Fibroblast of the conjunctiva (primary cell): ENCODE results near the gene ZNF169.
"Not testable (repeated sequence)": the region's sequence is repeated elsewhere in the genome, so short reads cannot be mapped to it uniquely, and the experiment has no call there.

Experiments used
- DNase-seq: peaks from one replicate; pipeline ENCODE4 v3.0.0-alpha.2; 2010; ENCODE audit warnings: low read depth

Gene ZNF169

DNA sequence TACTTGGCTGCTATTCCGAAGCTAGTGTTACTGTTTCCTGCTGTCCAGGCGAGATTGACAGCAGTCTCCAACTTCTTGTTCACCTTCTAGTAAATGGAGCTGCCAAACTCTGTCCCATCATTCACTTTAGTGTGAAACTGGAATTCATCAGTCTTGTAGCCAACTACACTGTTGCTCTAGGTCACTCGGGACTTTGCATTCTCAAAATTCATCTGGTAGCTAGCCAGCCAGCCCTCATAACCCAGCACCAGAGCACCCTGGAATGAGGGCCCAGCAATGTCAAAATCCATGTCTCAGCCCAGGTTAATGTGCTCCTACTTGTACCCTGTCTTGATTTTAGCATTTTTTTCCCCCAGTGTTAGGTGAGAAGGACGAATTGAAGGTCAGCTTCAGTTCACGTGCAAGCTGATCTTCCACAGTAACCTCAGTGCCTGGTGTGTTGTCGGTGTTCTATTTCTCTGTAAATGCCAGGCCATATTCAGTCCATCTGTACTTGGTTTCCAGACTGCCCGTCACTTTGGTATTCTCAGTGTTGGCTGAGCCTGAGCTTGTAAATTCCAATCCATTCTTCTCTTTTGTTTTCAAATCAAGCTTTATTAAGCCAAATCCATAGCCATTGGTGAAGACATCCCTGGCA is 28.9 kb downstream of the ZNF169 start:
- no peak for DNase-seq

DNA sequence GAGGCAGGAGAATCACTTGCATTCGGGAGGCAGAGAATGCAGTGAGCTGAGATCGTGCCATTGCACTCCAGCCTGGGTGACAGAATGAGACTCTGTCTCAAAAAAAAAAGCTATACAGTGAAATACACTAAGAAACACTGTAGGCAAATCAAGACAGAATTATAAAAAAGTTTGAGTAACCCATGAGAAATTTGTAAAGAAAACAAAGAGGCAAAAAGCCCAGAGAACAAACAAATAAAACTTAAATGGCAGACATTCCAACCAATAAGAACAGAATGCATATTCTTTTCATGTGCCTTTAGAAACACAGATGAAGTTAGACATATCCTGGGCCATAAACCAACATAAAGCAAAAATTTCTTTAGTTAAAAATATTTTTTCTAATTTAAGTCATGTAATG is 30.6 kb downstream of the ZNF169 start:
- DNase-seq = no peak

DNA sequence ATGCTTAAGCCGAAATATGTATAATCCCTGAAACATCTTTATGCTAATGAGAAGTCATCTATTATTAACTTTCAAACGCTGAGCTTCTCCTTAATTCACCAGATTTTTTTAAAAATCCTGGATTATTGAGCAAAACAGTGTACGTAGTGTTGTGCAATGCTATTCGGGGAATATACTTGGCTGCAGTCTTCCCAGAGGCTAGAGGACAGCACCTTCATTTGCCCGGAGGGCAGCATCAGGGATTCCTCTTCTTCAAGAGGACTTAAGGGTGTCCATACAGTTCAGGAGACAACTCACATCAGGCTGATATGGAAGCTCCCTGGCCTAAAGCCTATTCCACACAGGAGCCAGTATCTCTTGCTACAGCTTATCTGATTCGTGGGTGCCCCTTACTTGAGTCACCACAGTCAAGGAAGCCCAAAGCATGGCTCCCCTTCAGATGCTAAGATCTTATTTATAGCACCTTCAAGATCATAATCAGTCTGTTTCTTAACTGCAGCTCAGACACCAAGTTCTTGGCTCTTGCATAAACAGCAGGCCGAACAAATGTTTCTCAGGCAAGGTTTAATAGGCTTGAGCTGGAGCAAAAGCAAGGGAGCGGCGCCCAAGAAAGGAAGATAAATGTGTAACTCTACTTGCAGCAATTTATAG is 40.0 kb downstream of the ZNF169 start:
- DNase-seq = no peak

DNA sequence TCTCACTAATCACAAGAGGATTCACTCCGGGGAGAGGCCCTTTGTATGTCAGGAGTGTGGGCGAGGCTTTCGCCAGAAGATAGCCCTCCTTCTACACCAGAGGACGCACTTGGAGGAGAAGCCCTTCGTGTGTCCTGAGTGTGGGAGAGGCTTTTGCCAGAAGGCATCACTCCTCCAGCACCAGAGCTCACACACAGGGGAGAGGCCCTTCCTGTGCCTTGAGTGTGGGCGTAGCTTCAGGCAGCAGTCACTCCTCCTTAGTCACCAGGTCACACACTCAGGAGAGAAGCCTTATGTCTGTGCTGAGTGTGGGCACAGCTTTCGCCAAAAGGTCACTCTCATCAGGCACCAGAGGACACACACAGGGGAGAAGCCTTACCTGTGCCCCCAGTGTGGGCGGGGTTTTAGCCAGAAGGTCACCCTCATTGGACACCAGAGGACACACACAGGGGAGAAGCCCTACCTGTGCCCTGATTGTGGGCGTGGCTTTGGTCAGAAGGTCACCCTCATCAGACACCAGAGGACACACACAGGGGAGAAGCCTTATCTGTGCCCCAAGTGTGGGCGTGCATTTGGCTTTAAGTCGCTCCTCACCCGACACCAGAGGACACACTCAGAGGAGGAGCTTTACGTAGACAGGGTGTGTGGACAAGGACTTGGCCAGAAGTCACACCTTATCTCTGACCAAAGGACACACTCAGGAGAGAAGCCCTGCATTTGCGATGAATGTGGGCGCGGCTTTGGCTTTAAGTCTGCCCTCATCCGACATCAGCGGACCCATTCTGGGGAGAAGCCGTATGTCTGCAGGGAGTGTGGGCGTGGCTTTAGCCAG is 41.6 kb downstream of the ZNF169 start:
- no peak for DNase-seq

GRCh38 chr9:94301583-94301982 is 42.5 kb downstream of the ZNF169 start:
- no peak for DNase-seq

DNA sequence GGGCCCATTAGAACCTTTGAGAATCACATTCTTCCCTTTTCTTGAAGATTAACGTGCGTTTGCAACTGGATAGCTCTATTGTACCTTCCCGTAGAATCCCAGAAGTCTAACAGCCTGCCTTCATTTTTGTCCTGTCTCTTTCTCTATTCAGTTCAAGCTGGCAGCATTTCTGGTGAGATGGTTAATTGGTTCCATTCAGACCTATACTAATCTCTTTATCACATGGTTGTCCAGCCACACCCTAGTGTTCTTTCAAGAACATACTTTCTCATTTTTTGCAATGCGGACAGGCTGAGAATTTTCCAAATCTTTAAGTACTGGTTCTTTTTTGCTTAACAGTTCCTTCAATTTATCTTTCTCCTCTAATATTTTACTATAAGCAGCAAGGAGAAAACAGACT is 43.3 kb downstream of the ZNF169 start:
- DNase-seq = no peak

DNA sequence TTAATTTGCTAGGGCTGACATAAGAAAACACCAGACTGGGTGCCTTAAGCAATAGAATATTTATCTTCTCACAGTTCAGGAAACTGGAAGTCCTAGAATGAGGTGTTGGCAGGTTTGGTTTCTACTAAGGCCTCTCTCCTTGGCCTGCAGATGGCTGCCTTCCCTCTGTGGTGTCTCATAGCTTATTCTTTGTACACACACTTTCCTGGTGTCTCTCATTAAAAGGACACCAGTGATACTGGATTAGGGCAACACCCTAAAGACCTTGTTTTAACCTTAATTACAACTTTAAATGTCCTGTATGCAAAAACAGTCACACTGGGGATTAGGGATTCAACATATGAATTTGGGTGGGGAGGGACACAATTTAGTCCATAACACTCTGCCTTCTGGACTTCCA is 44.2 kb downstream of the ZNF169 start:
- DNase-seq = no peak

DNA sequence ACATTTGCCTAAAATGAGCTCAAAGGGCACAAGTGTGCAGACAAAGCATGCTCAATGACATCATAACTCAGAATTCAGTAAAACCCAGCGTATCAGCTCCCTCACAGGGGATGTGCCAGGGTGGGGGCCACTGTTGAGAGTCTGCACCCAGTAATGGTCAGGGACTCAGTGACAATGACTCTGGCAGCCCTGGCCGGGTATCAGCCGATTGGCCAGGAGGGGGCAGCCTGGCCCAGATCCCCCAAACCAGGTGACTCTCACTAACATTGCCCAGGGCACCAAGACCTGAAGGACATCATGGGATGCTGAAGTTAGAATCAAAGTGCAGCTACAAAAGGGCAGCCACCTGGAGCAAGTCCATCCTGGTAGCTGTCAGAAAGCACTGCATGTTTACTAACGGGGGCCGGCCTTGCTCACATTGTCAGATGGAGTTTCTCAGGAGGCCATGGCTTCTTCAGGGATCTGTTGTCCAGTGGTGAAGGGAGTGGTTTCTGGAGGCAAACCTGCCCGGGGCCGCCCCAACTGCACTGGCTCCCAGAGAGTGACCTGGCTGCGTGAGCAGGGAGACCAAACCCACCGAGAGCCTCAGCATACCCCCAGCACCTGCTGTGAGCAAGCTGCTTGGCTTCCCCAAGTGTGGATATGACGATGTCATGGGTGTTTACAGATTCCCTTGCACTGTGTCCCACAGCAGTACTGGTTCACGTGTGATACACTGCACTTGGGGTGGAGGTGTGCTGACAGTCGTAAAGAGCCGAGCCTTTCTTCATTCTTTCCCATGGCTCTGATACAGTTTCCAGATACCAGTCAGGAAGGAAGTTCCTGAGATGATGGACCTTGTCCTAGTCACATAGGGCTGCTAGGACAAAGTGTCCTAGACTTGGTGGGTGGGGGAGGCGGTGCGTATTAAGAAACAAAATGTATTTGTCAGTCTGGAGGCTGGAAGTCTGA is 56.2 kb downstream of the ZNF169 start:
- not testable (repeated sequence) for DNase-seq

GRCh38 chr9:94316236-94316635 is 57.1 kb downstream of the ZNF169 start:
- not testable (repeated sequence) for DNase-seq

DNA sequence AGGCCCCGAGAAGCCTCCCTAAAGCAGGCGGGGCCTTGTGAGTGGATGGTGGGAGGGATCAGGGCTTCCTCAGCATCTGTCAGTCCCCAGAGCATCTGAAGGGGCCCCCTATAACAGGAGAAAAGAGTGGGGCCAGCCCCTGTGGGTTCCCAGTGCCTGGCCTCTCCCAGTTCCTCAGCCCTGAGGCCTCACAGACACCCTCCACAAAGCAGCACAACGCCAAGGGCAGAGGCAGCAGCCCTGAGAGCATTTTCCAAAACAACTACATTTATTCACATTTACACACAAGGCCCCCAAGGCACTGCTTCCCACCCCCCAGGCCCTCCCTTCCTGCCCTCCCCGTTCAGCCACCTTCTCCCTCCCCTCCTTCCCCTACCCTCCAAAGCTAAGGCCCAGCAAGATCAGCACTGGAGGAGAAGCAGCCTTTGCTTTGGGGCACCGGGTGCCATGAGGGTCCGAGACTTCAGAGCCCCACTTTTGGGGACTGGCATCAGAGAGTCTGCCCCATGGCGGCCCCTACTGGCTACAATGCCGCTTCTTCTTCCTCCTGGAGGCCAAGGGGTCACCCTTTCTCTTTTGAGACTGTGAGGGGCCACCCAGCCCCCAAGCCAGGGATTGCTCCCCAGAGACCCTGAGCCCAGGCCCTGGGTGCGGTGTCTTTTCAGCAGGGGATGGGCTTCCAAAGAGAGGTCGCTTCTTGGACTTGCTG is 59.0 kb downstream of the ZNF169 start:
- not testable (repeated sequence) for DNase-seq

- DNase-seq = not testable (repeated sequence)
Measured at GRCh38 chr9:94322342-94322940, 63.3 kb downstream of the ZNF169 start.

GRCh38 chr9:94323153-94323798 is 64.2 kb downstream of the ZNF169 start:
- not testable (repeated sequence) for DNase-seq

- not testable (repeated sequence) for DNase-seq
Measured at GRCh38 chr9:94325583-94325982, 66.5 kb downstream of the ZNF169 start.

DNA sequence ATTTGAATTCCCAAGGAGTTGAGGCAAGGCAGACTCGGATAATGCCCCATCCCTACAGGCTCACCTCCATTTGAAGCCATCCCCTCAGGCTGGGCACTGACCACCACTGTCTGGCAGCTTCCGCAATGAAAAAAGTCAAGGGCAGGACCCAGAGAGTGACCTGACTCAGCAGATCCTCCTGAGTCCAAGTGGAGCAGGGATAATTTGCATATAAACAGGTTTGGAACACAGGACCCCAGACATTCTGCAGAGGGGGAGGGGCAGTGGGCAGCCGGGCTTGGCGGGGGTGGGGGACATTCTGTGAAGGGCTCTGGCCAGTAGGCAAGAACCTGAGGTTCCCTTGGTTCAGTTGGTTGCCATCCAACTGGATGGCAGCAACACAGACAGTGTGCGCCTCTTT is 69.4 kb downstream of the ZNF169 start, which contains the start of gene NUTM2F:
Gene NUTM2F, minus strand, starts transcription at position 101 of the 400 bp plus-strand sequence. Its CDS starts 21 bp downstream, at position 80.
- DNase-seq = not testable (repeated sequence)

- DNase-seq = not testable (repeated sequence)
Measured at GRCh38 chr9:94336445-94336844, 77.3 kb downstream of the ZNF169 start.

DNA sequence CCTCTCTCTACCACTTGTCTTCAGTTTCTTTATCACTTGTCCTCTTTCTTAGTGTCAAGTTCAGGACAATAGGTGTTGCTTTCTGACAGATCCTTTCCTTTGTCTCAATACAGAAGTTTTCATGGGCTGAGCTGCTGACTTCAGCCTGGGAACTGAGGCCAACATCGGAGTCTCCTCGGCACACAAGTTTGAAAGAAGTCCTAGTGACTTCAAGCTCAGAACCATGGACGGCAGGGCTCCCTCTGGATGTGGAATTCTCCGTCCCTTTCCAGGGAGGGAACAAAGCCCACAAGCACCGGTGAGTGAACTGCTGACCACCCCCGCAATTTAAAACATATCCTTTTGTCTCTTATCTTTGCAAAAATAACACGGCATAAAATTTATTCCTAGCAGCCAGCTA is 79.6 kb downstream of the ZNF169 start:
- DNase-seq = not testable (repeated sequence)

DNA sequence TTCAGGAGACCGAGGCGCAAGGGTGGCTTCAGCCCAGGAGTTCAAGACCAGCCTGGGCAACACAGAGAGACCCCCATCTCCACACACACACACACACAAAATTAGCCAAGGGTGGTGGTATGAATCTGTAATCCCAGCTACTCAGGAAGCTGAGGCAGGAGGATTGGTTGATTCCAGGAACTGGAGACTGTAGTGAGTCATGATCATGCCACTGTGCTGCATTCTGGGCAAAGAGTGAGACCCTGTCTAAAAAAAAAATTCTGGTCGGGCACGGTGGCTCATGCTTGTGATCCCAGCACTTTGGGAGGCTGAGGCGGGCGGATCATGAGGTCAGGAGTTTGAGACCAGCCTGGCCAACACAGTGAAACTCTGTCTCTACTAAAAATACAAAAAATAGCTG is 80.6 kb downstream of the ZNF169 start:
- DNase-seq = not testable (repeated sequence)

DNA sequence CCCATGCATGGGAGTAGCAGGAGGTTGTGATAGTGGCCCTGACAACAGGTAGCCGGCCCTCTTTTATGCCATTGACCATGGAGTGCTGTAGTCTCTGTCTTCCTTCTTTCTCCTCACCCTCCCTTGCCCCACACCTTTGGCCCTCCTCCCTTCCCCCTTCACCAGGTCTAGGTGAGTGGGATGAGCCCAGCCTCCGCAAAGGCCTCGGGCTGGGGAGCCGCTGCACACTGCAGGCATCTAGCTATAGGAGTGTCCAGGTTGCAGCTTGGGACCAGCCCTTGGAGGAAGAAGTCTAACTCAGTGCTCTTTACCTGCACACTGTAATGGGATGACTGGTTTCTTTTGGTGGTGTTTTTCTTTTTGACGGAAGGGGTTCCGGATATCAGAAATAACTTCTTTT is 81.7 kb downstream of the ZNF169 start:
- not testable (repeated sequence) for DNase-seq

DNA sequence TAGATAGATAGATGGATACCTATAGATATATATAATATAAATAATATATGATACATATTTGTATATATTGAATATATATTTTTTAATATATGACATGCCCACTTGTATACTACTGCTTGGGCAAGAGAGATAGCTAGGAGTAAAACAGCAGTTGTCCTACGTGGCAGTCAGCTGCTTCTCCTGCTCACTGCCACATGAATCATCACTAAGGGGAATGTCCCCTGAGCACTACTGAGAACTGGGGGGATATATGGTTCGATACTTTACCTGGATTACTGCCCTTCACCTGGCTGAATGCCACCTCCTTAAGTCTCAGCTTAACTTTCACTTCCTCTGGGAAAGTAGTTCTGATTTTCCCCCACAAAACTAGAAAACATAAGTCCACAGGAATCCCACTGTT is 82.6 kb downstream of the ZNF169 start:
- DNase-seq = not testable (repeated sequence)

- not testable (repeated sequence) for DNase-seq
Measured at GRCh38 chr9:94347451-94347850, 88.4 kb downstream of the ZNF169 start.
